ENCODE results near the gene UGT1A3.

The UGT1A3 gene

DNA sequence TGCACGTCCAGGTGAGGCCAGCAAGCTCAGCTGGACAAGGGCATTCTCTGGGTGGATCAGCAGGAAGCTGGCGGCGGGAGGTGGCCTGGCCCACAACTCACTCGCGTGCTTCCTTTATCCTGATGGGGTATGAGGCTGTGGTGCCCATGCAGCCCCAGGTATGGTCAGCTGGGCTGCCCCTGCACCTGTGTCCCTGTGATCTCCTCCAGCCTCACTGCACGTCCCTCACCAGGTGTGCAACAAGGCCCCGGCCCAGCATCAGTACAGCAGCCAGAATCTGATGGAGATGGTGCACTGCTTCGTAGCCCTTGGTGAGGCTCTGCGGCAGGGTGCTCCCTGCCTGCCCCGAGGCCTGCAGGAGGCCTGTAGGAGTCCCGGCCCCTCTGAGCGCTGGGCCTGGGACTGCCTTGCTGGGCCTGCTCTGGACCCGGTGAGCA, 66.9 kb downstream of the UGT1A3 start:
- no peak for DNase-seq (ENCODE audit: low spot score)

DNA sequence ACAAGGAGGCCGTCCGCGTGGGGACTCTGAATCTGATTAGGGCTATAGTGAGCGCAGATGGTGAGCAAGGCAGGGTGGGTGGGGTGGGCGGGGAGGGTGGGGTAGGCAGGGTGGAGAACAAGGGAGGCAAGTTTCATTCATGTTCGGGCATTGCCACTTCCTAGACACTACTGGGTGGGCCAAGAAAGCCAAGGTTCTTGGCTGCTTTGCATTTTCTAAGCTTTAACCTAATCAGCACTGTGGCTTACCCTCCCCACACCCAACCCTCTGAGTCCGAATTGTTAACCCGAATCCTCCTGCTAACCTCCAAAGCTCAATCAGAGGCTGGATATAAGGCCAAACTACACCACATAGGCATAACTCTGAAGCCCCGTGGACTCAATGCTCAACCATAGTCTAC, 67.4 kb downstream of the UGT1A3 start:
- DNase-seq (ENCODE audit: low spot score), result no peak

DNA sequence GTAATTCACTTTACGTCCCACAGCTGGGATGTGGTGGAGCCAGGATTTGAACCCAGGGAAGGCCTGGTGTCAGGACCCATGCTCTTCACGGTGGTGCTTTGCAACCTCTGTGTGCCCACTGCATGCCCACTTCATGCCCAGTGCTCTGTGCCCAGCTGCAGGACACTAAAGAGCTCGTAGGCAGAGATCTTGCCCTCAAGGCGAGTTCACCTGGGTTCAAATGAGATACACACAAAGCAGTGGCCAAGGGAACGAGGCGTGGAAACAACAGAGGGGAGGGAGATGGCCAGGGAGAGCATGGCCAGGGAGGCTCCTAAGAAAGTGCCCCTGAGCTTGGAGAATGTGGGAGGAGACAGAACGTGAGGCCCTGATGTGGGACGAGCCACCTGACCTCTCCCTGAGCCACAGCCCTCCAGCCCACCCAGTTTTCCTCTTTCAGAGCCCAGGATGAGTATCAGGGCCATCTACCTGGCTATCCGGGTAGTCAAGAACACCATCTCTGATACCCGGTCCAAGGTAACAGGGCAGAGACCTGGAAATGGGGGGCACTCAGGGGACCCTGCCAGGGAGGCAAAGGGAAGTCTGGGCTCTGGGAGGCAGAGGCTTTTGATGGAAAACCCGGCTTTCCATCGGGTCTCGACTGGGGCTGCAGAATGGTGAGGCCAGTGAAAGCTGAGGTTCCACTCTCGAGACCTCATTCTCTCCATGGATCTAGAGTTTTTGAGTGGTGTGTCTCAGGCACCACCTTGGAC, 69.7 kb downstream of the UGT1A3 start:
- DNase-seq (ENCODE audit: low spot score), result no peak

DNA sequence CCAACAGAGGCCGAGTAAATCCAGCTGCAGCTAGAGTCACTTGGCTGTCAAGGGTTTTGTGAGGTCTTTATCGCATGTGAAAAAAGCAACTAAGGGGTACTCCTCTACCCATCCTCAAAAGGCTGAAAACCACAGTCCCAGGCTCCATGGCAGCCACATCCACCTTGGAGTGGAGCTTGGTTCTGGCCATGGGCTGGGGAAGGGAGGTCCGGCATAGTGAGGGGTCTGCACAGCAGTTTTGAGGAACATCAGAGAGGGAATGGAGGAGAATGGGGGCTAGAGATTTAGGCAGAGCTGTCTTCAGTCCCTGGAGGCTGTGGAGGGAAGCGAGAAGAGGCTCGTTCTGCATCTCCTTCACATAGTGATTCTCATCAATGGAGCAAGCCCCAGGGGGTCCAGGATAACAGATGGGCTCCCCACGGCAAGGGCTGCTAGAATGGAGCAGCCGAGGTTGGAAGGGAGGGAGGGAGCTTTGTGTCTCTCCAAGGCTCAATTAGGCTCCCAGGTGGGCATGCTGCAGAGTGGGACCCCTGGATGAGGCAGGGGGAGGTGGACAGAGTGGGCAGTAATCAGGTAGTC, 70.3 kb downstream of the UGT1A3 start:
- DNase-seq (ENCODE audit: low spot score), result no peak

DNA sequence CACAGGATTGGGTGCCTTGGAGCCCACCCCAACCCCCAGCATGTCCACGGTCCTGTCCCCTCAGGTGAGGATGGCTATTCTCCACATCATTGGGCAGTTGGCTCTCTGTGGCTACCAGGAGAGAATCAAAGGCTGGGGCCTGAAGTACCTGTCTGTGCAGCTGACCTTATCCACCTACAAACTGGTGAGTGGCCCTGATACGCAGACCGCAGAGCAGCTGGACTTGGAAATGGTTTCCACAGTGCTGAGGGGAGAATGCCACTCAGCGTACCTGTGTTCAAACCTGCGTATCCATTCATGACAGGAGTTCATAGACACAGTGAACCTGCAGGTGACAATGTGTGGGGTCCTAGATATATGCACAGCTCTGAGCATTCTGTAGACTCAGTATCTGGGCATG, 70.9 kb downstream of the UGT1A3 start:
- DNase-seq (ENCODE audit: low spot score), result no peak

DNA sequence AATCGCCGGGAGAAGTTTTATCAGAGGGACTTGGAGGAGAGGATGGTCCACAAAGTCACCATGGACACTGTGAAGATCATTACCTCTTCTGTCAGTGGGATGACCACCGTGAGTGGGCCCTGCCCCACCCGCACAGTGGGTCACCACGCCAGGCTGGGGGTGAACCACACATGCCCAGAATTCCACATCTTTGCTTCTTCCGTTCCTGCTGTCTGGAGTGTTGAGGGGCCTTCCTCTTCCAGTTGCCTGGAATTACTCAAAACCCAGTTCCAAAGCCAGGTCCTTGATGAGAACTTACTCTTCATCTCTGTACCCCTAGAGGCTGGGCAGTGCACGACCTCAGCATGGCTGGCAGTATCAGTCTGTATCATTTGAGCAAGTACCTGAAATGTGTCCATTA, 71.4 kb downstream of the UGT1A3 start:
- no peak for DNase-seq (ENCODE audit: low spot score)

DNA sequence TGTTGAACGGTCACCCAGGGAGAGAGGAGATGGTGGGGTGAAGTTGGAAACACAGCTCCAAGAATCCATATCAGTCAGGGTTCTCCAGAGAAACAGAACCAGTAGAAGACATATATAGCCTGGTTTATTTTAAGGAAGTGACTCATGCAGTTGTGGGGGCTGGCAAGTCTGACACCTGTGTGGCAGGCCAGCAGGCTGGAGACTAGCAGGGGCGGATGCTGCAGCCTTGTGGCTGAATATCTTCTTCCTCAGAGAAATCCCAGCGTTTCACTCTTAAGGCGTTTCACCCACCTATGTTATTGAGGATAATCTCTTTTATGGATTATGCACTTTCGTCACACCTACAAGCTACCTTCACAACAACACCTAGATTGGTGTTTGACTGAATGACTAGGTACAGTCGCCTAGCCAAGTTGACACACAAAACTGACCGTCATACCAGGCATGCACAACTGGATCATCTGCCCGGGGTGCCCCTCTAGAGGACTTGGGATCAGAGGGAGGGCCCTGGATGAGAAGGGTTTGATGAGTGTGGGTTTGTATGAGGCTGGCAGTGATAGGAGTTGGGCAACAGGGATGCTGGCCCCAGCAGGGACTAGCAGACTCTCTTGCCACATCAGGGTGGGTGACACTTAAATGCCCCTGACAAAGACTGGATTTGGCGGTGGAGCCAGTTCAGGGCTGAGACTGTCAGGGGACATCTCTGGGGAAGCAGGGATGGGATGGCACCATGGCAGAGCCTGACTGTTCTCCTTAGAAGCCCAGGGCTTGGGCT, 72.7 kb downstream of the UGT1A3 start:
- no peak for DNase-seq (ENCODE audit: low spot score)

DNA sequence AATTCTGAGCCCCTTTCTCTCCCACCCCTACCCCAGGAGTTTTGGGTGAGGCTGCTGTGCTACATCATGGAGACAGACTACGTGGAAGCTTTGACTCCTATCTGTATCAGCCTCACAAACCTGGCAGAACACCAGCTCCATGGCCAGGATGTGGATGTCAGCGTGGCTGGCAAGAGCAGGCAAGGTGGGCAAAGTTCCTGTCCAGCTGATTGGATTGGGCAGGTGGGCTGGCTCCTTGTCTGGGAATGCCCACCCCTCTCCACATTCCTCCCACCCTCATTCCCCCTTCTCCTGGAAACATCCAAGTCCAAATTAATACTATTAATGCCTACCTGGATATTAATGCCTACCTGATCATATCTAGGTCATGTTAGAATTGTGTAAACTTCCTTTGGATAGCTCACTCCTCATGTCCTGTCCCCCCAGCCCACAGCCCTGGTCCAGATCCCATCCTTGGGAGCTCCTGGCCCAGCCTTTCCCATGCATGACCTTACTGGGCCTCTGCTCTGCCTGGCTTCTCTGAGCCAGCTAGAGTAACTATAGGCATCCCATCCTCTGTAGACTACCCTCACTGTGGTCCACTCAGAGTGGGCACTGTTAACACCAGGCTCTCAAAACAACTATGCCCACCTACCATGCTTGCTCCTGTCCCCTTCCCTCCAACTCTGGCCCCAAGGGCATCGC, 73.4 kb downstream of the UGT1A3 start:
- no peak for DNase-seq (ENCODE audit: low spot score)

DNA sequence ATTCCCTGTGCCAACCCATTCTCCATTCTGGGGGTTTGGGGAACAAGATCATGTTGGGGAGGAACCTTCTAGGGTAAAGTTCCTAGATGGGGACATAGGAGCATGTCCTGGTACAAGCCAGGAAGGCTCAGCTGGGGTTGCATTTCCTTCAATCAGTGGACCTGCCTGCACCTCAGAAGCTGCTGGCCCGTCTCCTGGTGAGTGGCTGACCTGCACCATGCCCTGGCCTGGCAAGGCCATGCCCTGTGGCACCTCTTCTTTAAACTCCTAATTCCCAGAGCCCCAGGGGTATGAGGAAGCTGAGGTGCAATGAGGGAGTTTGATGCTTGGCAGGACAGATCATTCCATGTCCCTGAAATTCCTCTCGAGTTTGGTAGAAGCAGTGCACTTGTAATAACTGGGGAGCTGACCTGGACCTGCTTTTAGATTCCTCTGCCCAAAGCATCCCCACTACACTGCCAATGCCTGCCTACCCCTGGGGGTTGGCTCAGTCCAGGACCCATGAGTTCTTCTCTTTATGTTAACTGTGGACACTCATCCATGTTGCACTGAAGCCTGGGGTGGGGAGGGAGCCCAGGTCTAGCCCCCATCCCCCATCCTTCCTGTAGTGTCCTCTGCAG, 74.6 kb downstream of the UGT1A3 start:
- DNase-seq (ENCODE audit: low spot score), result no peak

DNA sequence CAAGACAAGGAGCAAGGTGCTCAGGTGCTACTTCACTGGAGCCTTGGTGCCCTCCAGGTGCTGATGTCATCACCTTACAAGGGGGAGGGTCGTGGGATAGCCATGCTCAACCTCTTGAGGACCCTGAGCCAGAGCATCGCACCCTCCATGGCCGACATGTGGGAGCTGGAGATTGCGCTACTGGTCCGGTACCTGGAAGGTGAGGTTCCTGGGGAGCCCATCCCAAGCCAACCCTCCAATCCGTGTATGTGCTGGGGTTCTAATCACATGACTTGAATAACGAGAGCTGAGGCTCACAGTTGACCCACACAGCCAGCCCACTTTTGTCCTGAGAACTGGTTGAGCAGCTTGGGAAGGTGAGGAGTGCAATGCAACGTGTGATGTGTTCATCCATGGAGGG, 75.2 kb downstream of the UGT1A3 start:
- DNase-seq (ENCODE audit: low spot score), result no peak

DNA sequence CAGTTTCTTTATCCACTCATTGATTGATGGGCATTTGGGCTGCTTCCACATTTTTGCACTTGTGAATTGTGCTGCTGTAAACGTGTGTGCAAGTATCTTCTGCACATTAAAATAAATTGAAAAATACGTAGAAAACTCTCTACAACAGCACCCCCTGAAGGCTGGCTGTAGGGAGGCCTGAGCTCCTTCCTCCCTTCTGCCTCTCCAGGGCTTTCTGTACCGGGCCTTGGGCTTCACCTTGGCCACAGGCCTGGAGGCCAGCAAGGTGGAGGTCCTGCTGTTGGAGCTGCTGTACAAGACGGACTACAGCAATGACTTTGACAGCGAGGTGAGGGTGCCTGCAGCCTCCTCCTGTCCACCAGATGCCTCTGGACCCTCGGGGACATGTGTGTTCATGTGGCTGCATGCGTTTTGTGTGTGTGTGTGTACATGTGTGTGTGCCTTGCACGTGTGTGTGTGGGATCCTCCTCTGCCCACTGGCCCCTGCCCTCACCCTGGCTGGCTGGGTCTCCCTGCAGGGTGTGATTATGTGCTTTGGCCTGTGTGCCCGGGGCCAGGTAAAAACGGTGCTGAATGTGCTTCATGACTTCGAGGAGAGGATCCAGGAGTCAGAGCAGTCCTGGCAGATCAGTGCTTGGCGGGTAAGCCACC, 78.5 kb downstream of the UGT1A3 start:
- DNase-seq (ENCODE audit: low spot score), result no peak

DNA sequence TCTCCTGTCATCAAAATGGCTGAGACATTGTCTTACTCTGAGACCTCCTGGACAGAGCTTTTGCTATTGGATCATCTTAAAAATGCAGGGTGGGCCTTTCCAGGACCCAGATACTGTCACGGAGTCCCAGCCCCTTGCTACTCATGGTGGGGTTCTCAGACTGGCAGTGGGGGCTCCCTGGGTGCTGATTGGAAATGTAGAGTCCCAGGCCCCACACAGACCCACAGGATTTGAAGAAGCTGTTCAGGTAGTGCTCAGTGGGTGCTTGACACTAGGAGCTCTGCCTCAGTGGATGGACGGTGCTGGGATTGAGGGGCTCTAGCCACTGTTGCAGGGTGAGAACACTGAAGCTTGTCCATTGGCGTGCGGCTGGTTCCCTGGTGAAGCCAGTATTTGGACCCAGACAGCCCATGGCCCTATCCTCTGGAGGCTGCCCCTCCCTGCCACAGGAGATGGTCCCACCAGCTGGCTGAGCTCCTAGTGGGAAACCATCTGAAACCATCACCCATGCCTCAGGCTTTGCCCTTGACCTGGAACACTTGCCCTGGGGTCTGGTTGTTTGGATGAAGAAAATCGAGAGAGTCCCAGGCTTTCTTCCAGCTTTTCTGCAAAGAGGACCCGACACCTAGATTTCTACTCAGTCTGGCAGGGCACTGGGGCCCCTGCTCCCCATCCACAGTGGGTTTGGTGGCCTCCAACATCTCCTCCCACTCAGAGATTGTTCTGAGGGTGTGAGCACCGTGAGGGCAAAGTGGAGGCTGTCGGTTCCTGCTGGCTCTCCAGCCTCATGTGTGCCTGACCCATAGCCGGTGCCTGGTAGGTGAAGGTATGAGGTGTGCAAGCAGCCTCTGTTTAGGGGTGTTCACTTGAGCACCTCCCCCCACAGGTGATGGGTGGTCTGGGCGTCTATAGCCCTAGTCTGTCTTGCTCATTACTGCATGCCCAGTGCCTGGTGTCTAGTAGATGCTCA, 79.4 kb downstream of the UGT1A3 start:
- no peak for DNase-seq (ENCODE audit: low spot score)

DNA sequence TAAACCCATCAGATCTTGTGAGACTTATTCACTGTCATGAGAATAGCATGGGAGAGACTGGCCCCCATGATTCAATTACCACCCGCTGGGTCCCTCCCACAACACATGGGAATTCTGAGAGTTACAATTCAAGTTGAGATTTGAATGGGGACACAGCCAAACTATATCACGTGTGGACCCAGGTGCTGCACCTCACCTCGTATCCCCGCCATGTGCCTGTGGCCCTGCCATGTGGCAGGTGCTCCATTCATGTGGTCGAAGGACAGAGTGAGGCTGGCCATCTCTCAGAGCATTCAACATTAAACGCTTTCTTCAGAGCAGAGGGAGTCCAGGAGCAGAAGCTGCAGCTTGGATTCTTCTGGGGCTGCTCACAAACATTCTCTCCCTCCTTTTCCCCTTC, 81.5 kb downstream of the UGT1A3 start:
- no peak for DNase-seq (ENCODE audit: low spot score)

DNA sequence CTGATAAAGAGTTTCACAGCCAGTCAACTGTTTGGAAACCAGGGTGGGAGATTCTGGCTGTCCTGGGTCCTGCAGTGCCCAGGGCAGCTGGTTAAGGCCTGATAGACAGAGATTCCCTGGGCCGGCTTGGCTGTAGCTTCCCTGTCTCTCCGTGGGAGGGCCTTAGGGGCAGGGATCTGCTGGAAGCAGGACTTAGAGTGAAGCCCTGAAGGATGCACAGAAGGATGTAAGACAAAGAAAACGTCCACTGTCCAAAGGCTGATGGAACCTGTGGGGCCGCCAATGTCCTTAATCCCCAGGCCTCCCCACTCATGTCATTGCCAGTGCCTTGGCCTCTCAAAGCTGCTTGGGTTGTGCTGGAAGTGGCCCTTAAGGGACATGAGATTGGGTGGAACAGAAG, 82.2 kb downstream of the UGT1A3 start:
- DNase-seq (ENCODE audit: low spot score), result no peak

DNA sequence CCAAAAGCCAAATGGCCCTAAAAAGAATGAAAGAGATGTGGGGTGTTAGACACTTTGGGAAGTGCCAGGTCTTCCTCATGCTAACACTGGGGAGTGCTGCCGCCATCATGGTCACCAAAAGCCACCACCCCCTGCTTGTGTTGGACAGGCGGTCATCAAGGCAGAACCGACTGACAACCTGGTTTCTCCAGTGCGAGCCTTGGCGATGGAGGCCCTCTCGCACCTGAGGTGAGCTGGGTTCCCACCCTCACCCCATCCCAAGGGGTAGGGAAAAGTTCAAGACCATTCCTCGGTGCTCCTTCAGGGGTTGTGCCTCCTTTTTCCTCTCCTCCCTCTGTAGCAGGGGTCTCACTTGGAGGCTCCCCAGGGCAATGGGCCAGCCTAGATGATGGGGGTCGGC, 82.9 kb downstream of the UGT1A3 start:
- DNase-seq (ENCODE audit: low spot score), result no peak

DNA sequence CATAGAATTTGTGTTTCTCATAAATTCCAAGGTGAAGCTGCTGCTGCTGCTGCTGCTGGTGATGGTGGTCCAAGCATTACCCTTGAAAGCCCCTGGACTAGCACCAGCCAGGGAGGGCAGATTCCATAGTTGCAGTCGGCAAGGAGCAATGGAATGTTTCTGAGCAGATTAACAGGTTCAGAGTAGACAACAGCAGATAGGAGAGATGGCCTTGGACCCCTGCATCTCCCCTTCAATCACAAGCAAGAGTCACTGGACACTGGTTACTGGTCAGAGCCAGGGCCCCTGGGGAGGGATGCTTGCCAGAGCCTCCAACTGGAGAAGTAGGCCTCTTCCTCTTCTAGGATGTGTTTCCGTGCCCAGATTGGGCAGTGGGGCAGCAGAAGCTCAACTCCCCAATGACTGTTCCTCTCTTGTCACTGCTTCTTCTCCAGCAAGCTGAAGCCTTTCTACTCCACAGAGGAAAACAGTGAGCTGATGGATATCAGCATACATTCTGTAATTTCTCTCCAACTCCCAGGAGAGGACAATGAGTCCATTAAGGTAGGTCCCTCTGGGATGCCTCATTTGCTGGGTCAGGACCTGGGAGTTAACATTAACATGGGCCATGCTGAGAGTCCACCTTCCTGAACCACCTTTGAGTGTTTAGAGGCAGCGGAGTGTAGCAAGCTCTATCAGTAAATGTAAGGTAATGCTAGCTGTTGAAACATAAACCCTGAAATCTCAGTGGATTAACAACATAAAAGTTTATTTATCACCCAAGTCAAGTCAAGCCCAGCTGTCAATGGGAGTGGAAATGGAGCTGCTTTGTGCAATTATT, 84.6 kb downstream of the UGT1A3 start:
- no peak for DNase-seq (ENCODE audit: low spot score)

DNA sequence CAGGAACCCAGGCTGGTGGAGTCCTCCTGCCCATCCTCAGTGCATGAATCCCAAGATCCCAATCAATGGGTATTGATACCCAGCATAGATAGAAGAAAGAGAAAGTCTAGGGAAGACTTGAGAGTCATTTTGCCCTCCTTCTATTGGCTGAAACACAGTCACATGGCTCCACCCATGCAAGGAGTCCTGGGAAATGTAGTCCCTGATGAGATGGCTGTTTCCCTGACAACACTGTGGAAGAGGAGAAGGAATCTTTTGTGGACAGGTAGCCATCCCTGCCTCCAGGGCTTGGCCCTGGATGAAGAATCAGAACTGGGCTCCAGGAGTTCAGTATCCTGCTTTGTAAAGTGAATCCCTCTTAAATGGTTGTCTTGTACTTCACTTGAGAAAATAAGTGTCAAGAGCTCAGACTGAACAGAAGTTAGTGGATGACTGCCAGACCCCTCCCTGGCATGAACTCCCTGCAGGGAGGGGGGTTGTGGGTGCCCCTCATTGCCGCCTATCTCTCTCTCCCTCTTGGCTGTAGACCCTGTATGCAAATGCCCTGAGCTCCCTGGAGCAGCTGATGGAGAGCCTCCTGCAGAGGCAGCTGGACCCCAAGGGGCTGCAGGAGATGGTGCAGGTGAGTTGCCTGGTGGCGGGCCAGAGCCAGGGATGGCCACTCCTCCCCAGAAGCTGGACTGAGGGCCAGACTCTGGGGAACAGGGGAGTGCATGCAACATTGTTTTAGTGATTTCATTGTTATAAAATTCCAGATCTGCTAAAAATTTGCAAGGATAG, 85.4 kb downstream of the UGT1A3 start:
- peak; percentile 59 for DNase-seq (ENCODE audit: low spot score)

DNA sequence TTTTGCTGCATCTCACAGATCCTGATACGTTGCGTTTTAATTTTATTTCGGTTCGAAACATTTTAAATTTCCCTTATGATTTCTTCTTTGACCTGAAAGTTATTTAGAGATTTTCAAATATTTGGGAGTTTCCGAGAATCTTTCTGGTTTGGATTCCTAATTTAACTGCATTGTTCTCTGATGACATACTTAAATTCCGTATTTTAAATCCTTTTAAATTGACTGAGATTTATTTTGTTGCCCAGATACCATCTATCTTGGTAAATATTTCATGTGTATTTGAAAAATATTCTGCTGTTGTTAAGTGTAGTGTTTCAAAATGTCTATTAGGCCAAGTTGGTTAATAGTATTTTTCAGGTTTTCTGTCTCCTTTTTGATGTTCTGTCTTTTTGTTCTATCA, 87.0 kb downstream of the UGT1A3 start:
- no peak for DNase-seq (ENCODE audit: low spot score)

DNA sequence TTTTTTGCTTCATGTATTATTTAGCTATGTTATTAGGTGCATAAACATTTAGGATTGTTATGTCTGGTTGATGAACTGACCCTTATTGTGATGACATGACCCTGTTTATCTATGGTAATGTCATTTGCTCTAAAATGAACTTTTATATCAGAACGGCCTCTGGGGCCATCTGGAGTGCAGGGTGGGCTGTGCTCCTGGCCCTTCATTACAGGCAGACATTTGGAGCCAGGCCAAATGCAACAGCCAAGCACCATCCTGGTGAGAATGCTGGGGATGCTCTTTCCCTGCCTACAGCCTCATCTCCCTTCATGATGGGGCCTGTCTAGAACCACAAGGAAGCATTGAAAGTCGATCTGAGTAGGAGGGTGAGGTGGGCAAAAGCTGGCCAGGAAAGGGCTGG, 87.5 kb downstream of the UGT1A3 start:
- DNase-seq (ENCODE audit: low spot score), result no peak
